GM12878 (cell line): Measurements from ENCODE around the gene HDAC7. TPM values are rescaled to one million over a fixed set of nuclear protein-coding genes. Genes with fewer than 3 reads are reported as not detected.
A peak's percentile ranks its signal among the peaks of the same experiment; 100 is the strongest.

Experiments
- ATAC-seq: fragments of 200-7000 bp; cut with Tn5 transposase; 3 replicates; pipeline ENCODE4 v1.9.1; 2020; ENCODE audit warnings: mild to moderate bottlenecking, moderate library complexity
- BruUV-seq: library from RNA; stranded (reverse); fragments of 400-500 nt; replicated peaks from 2 replicates; lab custom pipeline; 2021; lab: Mats Ljungman, UMichigan
- CTCF ChIA-PET: fragments of 300-600 bp; sonication (Branson Sonifier 250); formaldehyde crosslinking; extraction: SDS; loops from one replicate; lab custom pipeline; 2021; ENCODE audit warnings: inconsistent platforms; lab: Yijun Ruan, JAX
- POLR2A ChIA-PET: fragments of 350-600 bp; formaldehyde crosslinking; extraction: SDS; loops from one replicate; lab custom pipeline; 2021; ENCODE audit warnings: inconsistent platforms; lab: Charles Lee
- RAD21 ChIA-PET: fragments of 300-600 bp; sonication (Branson Sonifier 250); formaldehyde crosslinking; loops from one replicate; lab custom pipeline; 2023; ENCODE audit warnings: antibody characterized with exemption; ENCODE audit not compliant: unreplicated experiment; lab: Charles Lee
- SMC1A ChIA-PET: fragments of 300-600 bp; sonication (Branson Sonifier 250); formaldehyde crosslinking; loops from one replicate; lab custom pipeline; 2023; ENCODE audit not compliant: unreplicated experiment, uncharacterized antibody; lab: Charles Lee
- DNase-seq: peaks from one replicate; pipeline ENCODE4 v3.0.0-alpha.2; 2011; ENCODE audit warnings: low read depth, low spot score
- FAIRE-seq: peaks from 3 replicates; lab custom pipeline; 2011; peaks lifted over from hg19 to GRCh38; lab: Jason Lieb, UNC
- H2AFZ ChIP-seq: 2 replicates; pipeline ENCODE4 v1.6.0; 2011; ENCODE audit warnings: low read depth, low read length, control low read depth; ENCODE audit not compliant: control insufficient read depth
- H3K27ac ChIP-seq: 2 replicates; pipeline ENCODE4 v1.5.1; 2011; ENCODE audit warnings: control low read depth; ENCODE audit not compliant: control insufficient read depth, insufficient read depth
- H3K27me3 ChIP-seq, 2 experiments: replicated peaks in 1 of 2; 2 replicates each; pipeline versions ENCODE4 v1.6.0 to v1.6.1; 2011; ENCODE audit warnings: low read length in 1 of 2; ENCODE audit not compliant: control insufficient read depth in 2 of 2, insufficient read depth in 2 of 2
- H3K36me3 ChIP-seq, 2 experiments: 2 replicates each; pipeline ENCODE4 v1.5.1; 2011; ENCODE audit warnings: low read length in 1 of 2; ENCODE audit not compliant: control insufficient read depth in 2 of 2, insufficient read depth in 2 of 2
- H3K4me1 ChIP-seq: 2 replicates; pipeline ENCODE4 v1.6.1; 2011; ENCODE audit warnings: mild to moderate bottlenecking, low read length, moderate library complexity, mixed read lengths; ENCODE audit not compliant: control insufficient read depth, insufficient read depth
- H3K4me2 ChIP-seq: 2 replicates; pipeline ENCODE4 v1.6.0; 2011; ENCODE audit warnings: control low read depth; ENCODE audit not compliant: control insufficient read depth, insufficient read depth
- H3K4me3 ChIP-seq: fragments of 200-600 bp; sonication (generic); 2 replicates; pipeline ENCODE4 v1.5.1; 2016
- H3K79me2 ChIP-seq: 2 replicates; pipeline ENCODE4 v1.6.0; 2011; ENCODE audit warnings: low read length; ENCODE audit not compliant: control insufficient read depth, insufficient read depth
- H3K9ac ChIP-seq: 2 replicates; pipeline ENCODE4 v1.8.0; 2011; ENCODE audit warnings: low read length, control low read depth, mixed read lengths; ENCODE audit not compliant: control insufficient read depth, insufficient read depth
- H3K9me3 ChIP-seq: replicated peaks from 3 replicates; pipeline ENCODE4 v1.5.1; 2011; ENCODE audit warnings: mild to moderate bottlenecking, low read length; ENCODE audit not compliant: control insufficient read depth, insufficient read depth
- H4K20me1 ChIP-seq: 2 replicates; pipeline ENCODE4 v1.6.0; 2011; ENCODE audit not compliant: control insufficient read depth, insufficient read depth
- BHLHE40 ChIP-seq, 2 experiments: fragments of 450-650 bp in 1 of 2; IDR thresholded peaks; 2 replicates each; pipeline ENCODE4 v1.6.1; 2011 to 2017; ENCODE audit warnings: low read depth in 2 of 2, borderline replicate concordance in 1 of 2, improper control_type of control experiment in 1 of 2, low read length in 1 of 2, mild to moderate bottlenecking in 1 of 2
- CTCF ChIP-seq, 3 experiments: IDR thresholded peaks in 2 of 3; conservative IDR thresholded peaks in 1 of 3; 2 replicates each; pipeline ENCODE4 v1.5.1; 2011; ENCODE audit warnings: low read depth in 3 of 3, low read length in 3 of 3, mild to moderate bottlenecking in 3 of 3, control low read depth in 2 of 3, moderate library complexity in 2 of 3, inconsistent platforms in 1 of 3, mixed read lengths in 1 of 3; ENCODE audit not compliant: control insufficient read depth in 2 of 3, insufficient read depth in 1 of 3; ENCODE audit errors: extremely low read depth in 1 of 3
- MYB ChIP-seq: fragments of 150-350 bp; IDR thresholded peaks from 2 replicates; pipeline ENCODE4 v1.6.1; 2014; ENCODE audit warnings: mild to moderate bottlenecking, low read depth, low read length, borderline replicate concordance
- TCF12 ChIP-seq: IDR thresholded peaks from 2 replicates; pipeline ENCODE4 v1.6.1; 2011; ENCODE audit warnings: low read depth, mild to moderate bottlenecking, low read length
- WGBS: methylation state at CpG from one replicate; pipeline ENCODE4 v1.1.6; 2016; ENCODE audit warnings: low lambda C conversion rate; ENCODE audit not compliant: insufficient replicate concordance, insufficient coverage; ENCODE audit errors: missing lambda C conversion rate; 5-methylcytosine and 5-hydroxymethylcytosine counted together
- in situ Hi-C: fragments of 300-500 bp; cut with MboI; formaldehyde crosslinking; loops from 9 replicates; pipeline ENCODE4 v1.14.3; 2018; ENCODE audit warnings: mixed read lengths
- intact Hi-C: fragments of 100-400 bp; cut with micrococcal nuclease; formaldehyde crosslinking; loops from one replicate; pipeline ENCODE4 v1.14.2; 2022; ENCODE audit not compliant: unreplicated experiment
- polyA plus RNA-seq, 11 experiments: library from polyadenylated mRNA; depleted of rRNA in 4 of 11; unstranded in 6 of 11; stranded (reverse) in 5 of 11; fragments of >200 nt; fragmentation: Nextera tagmentation in 4 of 11; fragmentation: Illumina TruSeq in 1 of 11; extraction: Ambion mirVana in 4 of 11; extraction: Trizol in 1 of 11; gene quantifications; 1 replicate in 1 of 11; 2 replicates in 10 of 11; pipeline versions ENCODE4 v1.2.1 to v1.2.3, GENCODE V29; 2011 to 2016; ENCODE audit warnings: inconsistent platforms in 2 of 11, missing spikeins in 2 of 11, low read depth in 1 of 11
- total RNA-seq, 4 experiments: library from RNA; depleted of rRNA in 3 of 4; stranded (reverse); fragments of >200 nt in 3 of 4; fragmentation: Illumina TruSeq in 1 of 4; extraction: Trizol in 1 of 4; gene quantifications; 2 replicates each; pipeline versions ENCODE4 v1.2.1 to v1.2.3, GENCODE V29; 2013 to 2021

Gene HDAC7
- total and polyA plus RNA-seq, 10 of the 15 experiments (the other 5 are each of a cell fraction or from before 2014, with no cell fraction given), result 0.47 to 18.3 (median 5.4) TPM

- Histone ChIP-seq H3K4me2 (peak overlapping the region; percentile 31), H3K27ac (no peak overlapping the region; the same call in 1 of the 2 replicates), H3K4me1 (peaks cover 25% of the 10 kb centered on the region), H3K27me3 (no peaks in the 10 kb centered on the region), H3K9ac (0 out of 2 replicates have a peak overlapping the region, but pooled peaks have one; percentile 7), H3K79me2 (no peaks in the 10 kb centered on the region), H3K36me3 (no peaks in the 10 kb centered on the region), H4K20me1 (no peaks in the 10 kb centered on the region), H3K4me3 (no peak overlapping the region), H3K9me3 (no peaks in the 10 kb centered on the region), H2AFZ (peak overlapping the region; percentile 39)
- ChIA-PET POLR2A (interaction anchor here (0.8 to 5.5 kb wide), 6 partner anchors 15 to 33 kb away, joined by 3 to 40 read pairs (median 4); partner anchors contain the start of gene RAPGEF3), RAD21 (interaction anchor here (0.8 to 7.8 kb wide), 13 partner anchors 17 to 121 kb away, joined by 3 to 327 read pairs (median 42); partner anchors contain the start of genes ENDOU, RAPGEF3, RPAP3 and SLC48A1), CTCF (interaction anchor here (0.7 to 10.4 kb wide), 23 partner anchors 9 to 367 kb away, joined by 3 to 814 read pairs (median 7); partner anchors contain the start of genes ENDOU, RAPGEF3, RPAP3 and SLC48A1), SMC1A (interaction anchor here (0.7 to 10.3 kb wide), 17 partner anchors 9 to 223 kb away, joined by 3 to 277 read pairs (median 8); partner anchors contain the start of genes ENDOU, RAPGEF3, RPAP3 and SLC48A1)
- intact Hi-C loops, result no loop called here
- TF ChIP-seq BHLHE40 (IDR thresholded peaks at IDR 0.05; ENCODE audit: borderline replicate concordance in 1 of 2, low read depth in 2 of 2, low read length in 1 of 2), result peak in 1 of 2 experiments; percentile 29; a peak in 1 of 4 replicates
- TF ChIP-seq TCF12, result peak; percentile 58; the same call in 1 of the 2 replicates
- TF ChIP-seq CTCF (IDR thresholded peaks at IDR 0.05 in 2 of 3, conservative IDR thresholded peaks at IDR 0.05 in 1 of 3; ENCODE audit: control insufficient read depth in 2 of 3, extremely low read depth in 1 of 3, insufficient read depth in 1 of 3, low read depth in 3 of 3, low read length in 3 of 3), result peak in 2 of 3 experiments; percentile 12 to 30; a peak in 1 of 6 replicates
- no peak for TF ChIP-seq MYB
- WGBS, result 13% methylated on average over 15 of the region's 21 CpGs
- BruUV-seq, result no TSS peak
- DNase-seq (no peak), FAIRE-seq (no peak), ATAC-seq (peak; percentile 80)
- in situ Hi-C loops, result no loop called here
These were observed 78.9 kb downstream of the HDAC7 start for GRCh38 chr12:47740606-47741339.
